ENCODE results near the gene PNMA1. TPM values are rescaled to one million over a fixed set of nuclear protein-coding genes. Genes with fewer than 3 reads are reported as not detected.

PNMA1 gene
- total and polyA plus RNA-seq, 9 of the 15 experiments (the other 6 are each of a cell fraction or from before 2014, with no cell fraction given): 1.7 to 26.4 (median 8.7) TPM

- TF ChIP-seq REST (IDR thresholded peaks at IDR 0.05; ENCODE audit: borderline replicate concordance) (no peak), REST (CRISPR knock-in tag; IDR thresholded peaks at IDR 0.05; ENCODE audit: low read depth) (no peak), ESRRA (IDR thresholded peaks at IDR 0.05; ENCODE audit: borderline replicate concordance, low read depth) (no peak), SIRT6 (IDR thresholded peaks at IDR 0.05; ENCODE audit: low read depth, low read length) (no peak), SPI1 (IDR thresholded peaks at IDR 0.05; ENCODE audit: borderline replicate concordance, low read depth, low read length) (no peak), USF2 (CRISPR knock-in tag; IDR thresholded peaks at IDR 0.05) (no peak), ATF6 (CRISPR knock-in tag; IDR thresholded peaks at IDR 0.05) (no peak), TCF3 (CRISPR knock-in tag; IDR thresholded peaks at IDR 0.05) (no peak), ZNF780A (CRISPR knock-in tag; IDR thresholded peaks at IDR 0.05) (no peak), GTF2B (IDR thresholded peaks at IDR 0.05; ENCODE audit: extremely low read depth, insufficient read length) (no peak)
Observed at GRCh38 chr14:73750531-73750901, 36.3 kb upstream of the PNMA1 start (continued).
